Esophagus squamous epithelium (tissue), 4 donors: ENCODE measurements around the gene MLLT3.

Experiments
- POLR2A ChIP-seq, 4 donors: fragments of 450-650 bp; IDR thresholded peaks; one replicate each; pipeline ENCODE4 v1.6.1; 2017; ENCODE audit warnings: antibody characterized with exemption in 4 of 4, mild to moderate bottlenecking in 4 of 4, moderate library complexity in 3 of 4
- TF ChIP-seq, protein P1 (sequence below), 6 experiments: fragments of 450-650 bp in 4 of 6; fragments of 200-600 bp in 2 of 6; sonication (generic) in 2 of 6; IDR thresholded peaks; one replicate each; pipeline ENCODE4 v1.5.1; 2016 to 2019; ENCODE audit warnings: antibody characterized with exemption in 6 of 6, mild to moderate bottlenecking in 4 of 6, moderate library complexity in 4 of 6

DNA sequence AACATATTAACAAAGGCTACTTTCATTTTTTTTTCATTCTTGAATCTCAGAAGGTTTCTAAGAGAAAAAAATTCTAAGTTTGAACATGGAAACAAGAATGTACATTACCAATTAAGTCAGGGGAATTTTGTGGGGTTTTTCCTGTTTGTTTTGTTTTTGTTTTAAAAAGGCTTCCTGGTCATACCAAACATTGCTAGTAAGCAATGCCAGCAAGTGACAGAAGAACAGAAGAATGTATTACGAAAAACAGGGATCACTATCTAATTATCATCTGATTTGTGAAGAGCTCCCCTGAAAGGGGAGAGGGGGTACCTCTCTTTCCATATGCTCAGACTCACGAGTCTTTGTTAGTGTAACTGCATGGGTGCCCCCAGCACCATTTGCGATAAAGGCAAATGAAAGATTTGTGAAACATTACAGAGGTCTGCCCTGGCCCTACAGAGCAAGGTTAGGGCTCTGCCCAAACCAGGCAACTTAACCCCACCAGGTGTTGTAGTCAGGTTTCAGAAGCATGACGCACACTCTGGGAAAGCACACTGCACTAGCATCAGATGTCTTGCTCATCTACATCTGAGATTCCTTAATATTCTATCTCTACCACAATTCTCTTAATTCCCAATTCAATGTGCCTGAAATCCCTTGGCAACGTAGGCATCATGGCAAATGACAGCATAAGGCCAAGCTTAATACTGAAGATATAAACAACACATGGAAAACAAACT lies 268.2 kb downstream of the MLLT3 start:
- TF ChIP-seq, protein P1, sequence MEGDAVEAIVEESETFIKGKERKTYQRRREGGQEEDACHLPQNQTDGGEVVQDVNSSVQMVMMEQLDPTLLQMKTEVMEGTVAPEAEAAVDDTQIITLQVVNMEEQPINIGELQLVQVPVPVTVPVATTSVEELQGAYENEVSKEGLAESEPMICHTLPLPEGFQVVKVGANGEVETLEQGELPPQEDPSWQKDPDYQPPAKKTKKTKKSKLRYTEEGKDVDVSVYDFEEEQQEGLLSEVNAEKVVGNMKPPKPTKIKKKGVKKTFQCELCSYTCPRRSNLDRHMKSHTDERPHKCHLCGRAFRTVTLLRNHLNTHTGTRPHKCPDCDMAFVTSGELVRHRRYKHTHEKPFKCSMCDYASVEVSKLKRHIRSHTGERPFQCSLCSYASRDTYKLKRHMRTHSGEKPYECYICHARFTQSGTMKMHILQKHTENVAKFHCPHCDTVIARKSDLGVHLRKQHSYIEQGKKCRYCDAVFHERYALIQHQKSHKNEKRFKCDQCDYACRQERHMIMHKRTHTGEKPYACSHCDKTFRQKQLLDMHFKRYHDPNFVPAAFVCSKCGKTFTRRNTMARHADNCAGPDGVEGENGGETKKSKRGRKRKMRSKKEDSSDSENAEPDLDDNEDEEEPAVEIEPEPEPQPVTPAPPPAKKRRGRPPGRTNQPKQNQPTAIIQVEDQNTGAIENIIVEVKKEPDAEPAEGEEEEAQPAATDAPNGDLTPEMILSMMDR (IDR thresholded peaks at IDR 0.05): no peak
- no peak for TF ChIP-seq POLR2A (IDR thresholded peaks at IDR 0.05)
